Hepatocyte (in vitro differentiated cells): ENCODE measurements around the gene LSAMP.

Experiments used
- CTCF ChIP-seq: fragments of 200-600 bp; sonication (generic); IDR thresholded peaks from 2 replicates; pipeline ENCODE4 v1.5.1; 2016; ENCODE audit warnings: antibody characterized with exemption, mild to moderate bottlenecking; ENCODE audit not compliant: poor library complexity
- EZH2phosphoT487 ChIP-seq: fragments of 200-600 bp; sonication (generic); IDR thresholded peaks from one replicate; pipeline ENCODE4 v1.6.1; 2018; ENCODE audit warnings: antibody characterized with exemption, mild to moderate bottlenecking, low read depth, moderate library complexity; ENCODE audit not compliant: unreplicated experiment, severe bottlenecking

GRCh38 chr3:116388867-116389385 lies 56.4 kb downstream of the LSAMP start:
- no peak for TF ChIP-seq EZH2phosphoT487
- TF ChIP-seq CTCF: no peak
